Adrenal gland (tissue), 5 donors: ENCODE data around the gene BOD1L1.

Source experiments
- POLR2A ChIP-seq, 2 donors: fragments of 450-650 bp; IDR thresholded peaks; one replicate each; pipeline ENCODE4 v1.6.1; 2017; ENCODE audit warnings: antibody characterized with exemption in 2 of 2, mild to moderate bottlenecking in 2 of 2, moderate library complexity in 1 of 2
- TF ChIP-seq, protein P1 (sequence below), 6 experiments: fragments of 450-650 bp in 4 of 6; fragments of 200-600 bp in 2 of 6; sonication (generic) in 1 of 6; IDR thresholded peaks; 1 replicate in 5 of 6; 2 replicates in 1 of 6; pipeline versions ENCODE4 v1.5.1 to v1.8.0; 2016 to 2021; ENCODE audit warnings: antibody characterized with exemption in 6 of 6, mild to moderate bottlenecking in 2 of 6, moderate library complexity in 1 of 6
- donor health status: DM: no; HTN: no; CAD: no.

DNA sequence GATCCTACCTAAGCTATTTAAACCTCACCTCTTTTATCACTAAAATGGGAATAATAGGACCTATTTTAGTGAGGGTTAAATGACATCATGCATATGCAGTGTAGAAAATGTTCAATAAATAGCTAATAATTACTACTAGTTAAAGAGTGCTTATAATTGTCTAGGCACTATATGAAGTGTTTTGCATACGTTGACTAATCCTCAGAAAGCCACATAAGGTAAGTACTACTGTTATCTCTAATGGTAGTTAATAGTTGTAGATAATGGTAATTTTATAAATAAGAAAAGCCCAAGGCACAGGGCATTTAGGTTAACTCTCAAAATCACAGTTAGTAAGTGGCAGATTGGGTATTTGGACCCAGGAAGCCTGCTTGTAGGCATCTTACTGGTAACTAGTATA lies 47.4 kb upstream of the BOD1L1 start:
- TF ChIP-seq, protein P1, sequence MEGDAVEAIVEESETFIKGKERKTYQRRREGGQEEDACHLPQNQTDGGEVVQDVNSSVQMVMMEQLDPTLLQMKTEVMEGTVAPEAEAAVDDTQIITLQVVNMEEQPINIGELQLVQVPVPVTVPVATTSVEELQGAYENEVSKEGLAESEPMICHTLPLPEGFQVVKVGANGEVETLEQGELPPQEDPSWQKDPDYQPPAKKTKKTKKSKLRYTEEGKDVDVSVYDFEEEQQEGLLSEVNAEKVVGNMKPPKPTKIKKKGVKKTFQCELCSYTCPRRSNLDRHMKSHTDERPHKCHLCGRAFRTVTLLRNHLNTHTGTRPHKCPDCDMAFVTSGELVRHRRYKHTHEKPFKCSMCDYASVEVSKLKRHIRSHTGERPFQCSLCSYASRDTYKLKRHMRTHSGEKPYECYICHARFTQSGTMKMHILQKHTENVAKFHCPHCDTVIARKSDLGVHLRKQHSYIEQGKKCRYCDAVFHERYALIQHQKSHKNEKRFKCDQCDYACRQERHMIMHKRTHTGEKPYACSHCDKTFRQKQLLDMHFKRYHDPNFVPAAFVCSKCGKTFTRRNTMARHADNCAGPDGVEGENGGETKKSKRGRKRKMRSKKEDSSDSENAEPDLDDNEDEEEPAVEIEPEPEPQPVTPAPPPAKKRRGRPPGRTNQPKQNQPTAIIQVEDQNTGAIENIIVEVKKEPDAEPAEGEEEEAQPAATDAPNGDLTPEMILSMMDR (IDR thresholded peaks at IDR 0.05) = no peak
- TF ChIP-seq POLR2A (IDR thresholded peaks at IDR 0.05) = no peak
